ENCODE measurements around the gene CACNA1A.

CACNA1A gene

DNA sequence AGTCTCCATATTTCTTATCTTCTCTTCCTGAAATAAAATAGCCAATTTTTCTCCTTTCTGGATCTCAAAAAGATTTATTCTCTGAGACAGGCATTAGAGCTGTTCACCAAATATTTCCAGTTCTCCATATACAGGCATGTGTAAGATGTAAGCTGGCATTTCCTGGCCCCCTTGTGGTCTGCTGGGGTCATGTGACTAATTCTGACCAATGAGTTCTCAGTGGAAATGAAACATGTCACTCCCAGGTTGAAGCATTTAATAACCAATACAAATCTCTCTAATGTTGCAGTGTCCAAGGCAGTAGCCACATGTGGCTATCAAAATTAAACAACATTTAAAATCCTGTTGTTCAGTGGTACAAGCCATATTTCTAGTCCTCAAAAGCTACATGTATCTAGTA lies 14.8 kb upstream of the CACNA1A start:
- DNase-seq (ENCODE audit: extremely low spot score) = no peak
- TF ChIP-seq, protein P1, sequence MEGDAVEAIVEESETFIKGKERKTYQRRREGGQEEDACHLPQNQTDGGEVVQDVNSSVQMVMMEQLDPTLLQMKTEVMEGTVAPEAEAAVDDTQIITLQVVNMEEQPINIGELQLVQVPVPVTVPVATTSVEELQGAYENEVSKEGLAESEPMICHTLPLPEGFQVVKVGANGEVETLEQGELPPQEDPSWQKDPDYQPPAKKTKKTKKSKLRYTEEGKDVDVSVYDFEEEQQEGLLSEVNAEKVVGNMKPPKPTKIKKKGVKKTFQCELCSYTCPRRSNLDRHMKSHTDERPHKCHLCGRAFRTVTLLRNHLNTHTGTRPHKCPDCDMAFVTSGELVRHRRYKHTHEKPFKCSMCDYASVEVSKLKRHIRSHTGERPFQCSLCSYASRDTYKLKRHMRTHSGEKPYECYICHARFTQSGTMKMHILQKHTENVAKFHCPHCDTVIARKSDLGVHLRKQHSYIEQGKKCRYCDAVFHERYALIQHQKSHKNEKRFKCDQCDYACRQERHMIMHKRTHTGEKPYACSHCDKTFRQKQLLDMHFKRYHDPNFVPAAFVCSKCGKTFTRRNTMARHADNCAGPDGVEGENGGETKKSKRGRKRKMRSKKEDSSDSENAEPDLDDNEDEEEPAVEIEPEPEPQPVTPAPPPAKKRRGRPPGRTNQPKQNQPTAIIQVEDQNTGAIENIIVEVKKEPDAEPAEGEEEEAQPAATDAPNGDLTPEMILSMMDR (IDR thresholded peaks at IDR 0.05; ENCODE audit: control extremely low read depth, extremely low read depth, low read depth, missing control alignments) = no peak
- POLR2A ChIA-PET = no interaction called here
- CTCF ChIA-PET = no interaction called here

DNA sequence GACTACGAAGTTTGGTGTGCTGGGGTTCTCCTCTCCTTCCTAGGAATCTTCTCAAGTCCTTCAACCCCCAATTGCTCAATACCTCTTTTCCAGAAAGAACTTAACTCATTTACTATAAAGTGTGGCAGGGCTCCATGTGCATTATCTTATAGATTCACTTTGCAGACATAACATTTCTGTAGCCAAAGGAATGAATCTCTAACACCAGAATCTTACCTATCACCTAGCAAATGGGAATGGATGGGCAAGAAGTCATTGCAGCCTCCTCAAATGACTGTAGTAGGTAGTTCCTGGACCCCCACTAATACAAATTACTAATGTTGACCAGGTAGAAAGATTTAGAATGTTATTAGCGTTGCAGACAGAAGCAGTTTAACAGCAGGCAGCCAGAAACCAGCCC lies 5.7 kb upstream of the CACNA1A start:
- ChIA-PET POLR2A (no interaction called here), CTCF (no interaction called here)
- no peak for DNase-seq (ENCODE audit: extremely low spot score)
- TF ChIP-seq, protein P1 (IDR thresholded peaks at IDR 0.05; ENCODE audit: control extremely low read depth, extremely low read depth, low read depth, missing control alignments) = no peak

- no peak for DNase-seq (ENCODE audit: extremely low spot score)
- CTCF ChIA-PET = no interaction called here
- POLR2A ChIA-PET = no interaction called here
- TF ChIP-seq, protein P1 (IDR thresholded peaks at IDR 0.05; ENCODE audit: control extremely low read depth, extremely low read depth, low read depth, missing control alignments) = no peak
Observed at GRCh38 chr19:13507053-13507611, 853 bp upstream of the CACNA1A start.

- TF ChIP-seq, protein P1 (IDR thresholded peaks at IDR 0.05; ENCODE audit: control extremely low read depth, extremely low read depth, low read depth, missing control alignments) = no peak
- ChIA-PET CTCF (no interaction called here), POLR2A (no interaction called here)
- no peak for DNase-seq (ENCODE audit: extremely low spot score)
Observed at GRCh38 chr19:13505761-13506470, 363 bp downstream of the CACNA1A start.

- CTCF ChIA-PET = no interaction called here
- POLR2A ChIA-PET = no interaction called here
- no peak for DNase-seq (ENCODE audit: extremely low spot score)
- TF ChIP-seq, protein P1 (IDR thresholded peaks at IDR 0.05; ENCODE audit: control extremely low read depth, extremely low read depth, low read depth, missing control alignments) = no peak
Observed at GRCh38 chr19:13505164-13505695, 1.0 kb downstream of the CACNA1A start.

DNA sequence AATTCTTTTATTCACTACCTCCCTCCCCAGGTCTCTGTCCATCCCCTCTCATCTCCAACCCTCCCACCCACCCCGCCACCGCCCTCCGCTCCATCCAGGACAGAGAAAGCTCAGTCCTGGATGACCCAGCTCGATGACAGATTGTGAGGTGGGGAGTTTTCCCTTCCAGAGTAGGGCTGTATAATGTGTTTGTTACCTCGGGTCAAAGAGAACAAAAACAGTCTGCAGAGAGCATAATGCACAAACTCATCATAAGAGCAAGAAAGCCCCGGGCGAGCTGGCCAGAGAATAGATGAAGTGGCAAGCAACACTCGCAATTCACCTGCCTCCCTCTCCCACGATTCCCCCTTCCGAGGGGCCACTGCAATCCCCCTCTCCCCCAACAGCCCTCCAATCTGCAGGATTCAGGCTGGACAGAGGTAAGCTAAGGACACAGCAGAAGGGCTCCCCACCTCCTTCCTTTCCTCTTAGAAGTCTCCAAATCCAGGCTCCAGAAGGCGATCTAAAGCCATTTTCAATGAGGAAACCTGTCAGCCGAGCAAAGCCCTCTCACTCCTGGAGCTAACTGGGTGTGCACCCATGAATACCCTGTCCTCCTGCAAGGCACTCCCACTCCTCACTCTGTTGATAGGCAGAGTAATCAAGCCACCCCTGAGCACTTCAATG lies 2.6 kb downstream of the CACNA1A start:
- POLR2A ChIA-PET = no interaction called here
- DNase-seq (ENCODE audit: extremely low spot score) = no peak
- TF ChIP-seq, protein P1 (IDR thresholded peaks at IDR 0.05; ENCODE audit: control extremely low read depth, extremely low read depth, low read depth, missing control alignments) = no peak
- CTCF ChIA-PET = no interaction called here

All from GM10248 (cell line).